Measurements from ENCODE around the gene JAZF1. TPM values are rescaled to one million over a fixed set of nuclear protein-coding genes. Genes with fewer than 3 reads are reported as not detected.

Gene JAZF1
- total RNA-seq, 1 experiment from 2014 or later: 3.4 TPM

- no peak for DNase-seq (ENCODE audit: low read depth, low spot score)
- no peak overlapping the region for H3K4me3 ChIP-seq (replicated peaks in 1 of 2; ENCODE audit: low read depth in 1 of 2, low read length in 2 of 2)
- no TSS peak for BruUV-seq (replicated peaks)
- no peak overlapping the region for H2AFZ ChIP-seq (ENCODE audit: low read depth, low read length, poor library complexity, severe bottlenecking)
- no peaks in the 10 kb centered on the region for H3K9me3 ChIP-seq (ENCODE audit: control insufficient read depth in 1 of 2, insufficient read depth in 1 of 2, low read depth in 1 of 2, low read length in 2 of 2)
- intact Hi-C loops (cut with micrococcal nuclease): no loop called here
- ChIA-PET POLR2A (no interaction called here), CTCF (no interaction called here), RAD21 (ENCODE audit: low non-redundant PET in 1 of 2, low total read pairs in 2 of 2, uncharacterized antibody in 2 of 2, unreplicated experiment in 2 of 2) (no interaction called here)
- H4K20me1 ChIP-seq (ENCODE audit: insufficient read depth): no peaks in the 10 kb centered on the region
- H3K27me3 ChIP-seq (ENCODE audit: insufficient read depth, low read length): no peaks in the 10 kb centered on the region
- H3K4me1 ChIP-seq (ENCODE audit: control insufficient read depth in 1 of 2, insufficient read depth in 2 of 2, low read length in 2 of 2): 0 out of 4 replicates have a peak, but pooled peaks cover 0 to 2% of the 10 kb centered on the region in 2 experiments
- no peak for ATAC-seq
- no peak overlapping the region for H3K4me2 ChIP-seq (ENCODE audit: low read length)
- H3K9ac ChIP-seq (ENCODE audit: low read length): no peak overlapping the region
- no peak for TF ChIP-seq EZH2phosphoT487 (IDR thresholded peaks at IDR 0.05; ENCODE audit: borderline replicate concordance)
- TF ChIP-seq ATF3 (IDR thresholded peaks at IDR 0.05): no peak
- TF ChIP-seq SIN3A (IDR thresholded peaks at IDR 0.05; ENCODE audit: low read depth): no peak
- TF ChIP-seq ELF1 (IDR thresholded peaks at IDR 0.05; ENCODE audit: borderline replicate concordance, low read depth): no peak
- TF ChIP-seq CEBPB (IDR thresholded peaks at IDR 0.05; ENCODE audit: low read depth): no peak
- no peak for TF ChIP-seq CTCF (IDR thresholded peaks at IDR 0.05 in 2 of 3, conservative IDR thresholded peaks at IDR 0.05 in 1 of 3; ENCODE audit: borderline replicate concordance in 1 of 3, insufficient read depth in 1 of 3, low read depth in 2 of 3, low read length in 2 of 3)
- TF ChIP-seq POLR2AphosphoS5 (IDR thresholded peaks at IDR 0.05; ENCODE audit: low read depth, low read length): no peak
- no peaks in the 10 kb centered on the region for H3K9me2 ChIP-seq (ENCODE audit: insufficient read depth)
- H3K27ac ChIP-seq (ENCODE audit: low read depth, low read length): no peak overlapping the region
- no peaks in the 10 kb centered on the region for H3K36me3 ChIP-seq (ENCODE audit: control insufficient read depth in 1 of 2, insufficient read depth in 2 of 2, low read length in 2 of 2)
- no peaks in the 10 kb centered on the region for H3K79me2 ChIP-seq (ENCODE audit: insufficient read depth, low read length)
These were observed 175.3 kb downstream of the JAZF1 start for GRCh38 chr7:28005075-28005846.
